ENCODE results near the gene FAM25C.
"Not testable (repeated sequence)": the region's sequence is repeated elsewhere in the genome, so short reads cannot be mapped to it uniquely, and the experiment has no call there.

The FAM25C gene

DNA sequence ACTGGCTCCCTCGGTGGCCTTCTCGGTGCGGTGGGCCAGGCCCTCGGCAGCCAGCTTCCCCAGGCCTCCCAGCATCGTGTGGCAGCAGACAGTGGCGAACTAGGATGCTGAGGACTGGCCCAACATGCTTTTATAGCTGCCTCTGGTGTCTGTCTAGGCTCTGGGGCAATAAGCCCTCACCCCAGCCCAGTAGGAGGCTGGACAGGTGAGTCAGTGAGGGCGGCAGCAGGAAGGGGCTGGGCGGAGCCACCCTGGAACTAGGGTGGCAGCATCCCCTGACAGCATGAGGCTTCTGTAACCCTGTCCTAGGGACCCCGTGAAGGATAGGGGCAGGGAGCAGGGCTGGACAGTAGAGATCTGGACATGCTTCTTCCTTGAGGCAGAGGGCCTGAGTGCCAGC, at the start of gene FAM25C:
FAM25C (minus strand) TSS at position 101 of the 400 bp plus-strand sequence; CDS start at position 75, 26 bp downstream.
- not testable (repeated sequence) for H3K27ac ChIP-seq

GRCh38 chr10:48044557-48044956, 45.0 kb upstream of the FAM25C start:
- H3K27ac ChIP-seq, result peak overlapping the region; percentile 51

DNA sequence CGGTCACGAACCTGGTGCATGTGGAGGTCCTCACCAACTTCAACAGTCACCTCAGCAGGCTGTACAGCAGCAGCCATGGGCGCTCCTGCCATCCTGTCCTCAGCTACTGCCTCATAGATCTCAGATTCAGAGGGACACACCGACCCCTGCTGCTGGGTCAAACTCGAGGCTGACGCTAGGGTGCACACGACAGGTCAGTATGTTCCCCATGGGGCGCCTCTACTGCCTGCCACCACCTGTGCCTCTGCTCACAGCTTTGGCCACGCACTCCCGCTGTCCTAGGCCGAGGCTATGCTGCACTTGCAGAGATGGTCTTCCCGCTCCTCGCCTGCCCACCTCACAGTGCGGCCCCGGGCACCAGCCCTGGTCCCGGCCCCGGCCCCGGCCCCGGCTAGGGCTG, 31.8 kb upstream of the FAM25C start:
- not testable (repeated sequence) for H3K27ac ChIP-seq

- not testable (repeated sequence) for H3K27ac ChIP-seq
Observed at GRCh38 chr10:48002306-48002705, 2.7 kb upstream of the FAM25C start.

- H3K27ac ChIP-seq, result not testable (repeated sequence)
Observed at GRCh38 chr10:47994045-47994444, 5.5 kb downstream of the FAM25C start.

DNA sequence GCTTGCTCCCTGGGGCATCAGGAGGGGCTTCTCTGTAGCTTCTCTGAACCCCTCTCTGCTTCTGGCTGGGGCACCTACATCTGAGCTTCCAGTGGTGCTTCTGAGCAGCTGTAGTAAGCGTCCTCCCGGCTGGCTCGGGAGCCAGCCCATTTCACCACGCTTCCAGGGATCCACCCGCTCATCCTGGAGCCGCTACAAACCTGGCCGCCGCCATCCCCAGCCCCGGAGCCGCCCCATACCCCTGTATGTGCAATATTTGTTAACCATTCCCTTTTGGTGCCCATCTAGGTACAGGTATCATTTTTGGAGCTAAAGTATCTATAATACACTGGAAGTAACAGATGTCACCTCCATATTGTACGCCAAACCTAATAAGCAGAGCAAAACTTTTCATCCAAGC, 7.0 kb downstream of the FAM25C start:
- not testable (repeated sequence) for H3K27ac ChIP-seq

GRCh38 chr10:47991706-47992105, 7.9 kb downstream of the FAM25C start:
- not testable (repeated sequence) for H3K27ac ChIP-seq

- H3K27ac ChIP-seq, result not testable (repeated sequence)
Observed at GRCh38 chr10:47990097-47990496, 9.5 kb downstream of the FAM25C start.

GRCh38 chr10:47989542-47989950, 10.0 kb downstream of the FAM25C start:
- not testable (repeated sequence) for H3K27ac ChIP-seq

DNA sequence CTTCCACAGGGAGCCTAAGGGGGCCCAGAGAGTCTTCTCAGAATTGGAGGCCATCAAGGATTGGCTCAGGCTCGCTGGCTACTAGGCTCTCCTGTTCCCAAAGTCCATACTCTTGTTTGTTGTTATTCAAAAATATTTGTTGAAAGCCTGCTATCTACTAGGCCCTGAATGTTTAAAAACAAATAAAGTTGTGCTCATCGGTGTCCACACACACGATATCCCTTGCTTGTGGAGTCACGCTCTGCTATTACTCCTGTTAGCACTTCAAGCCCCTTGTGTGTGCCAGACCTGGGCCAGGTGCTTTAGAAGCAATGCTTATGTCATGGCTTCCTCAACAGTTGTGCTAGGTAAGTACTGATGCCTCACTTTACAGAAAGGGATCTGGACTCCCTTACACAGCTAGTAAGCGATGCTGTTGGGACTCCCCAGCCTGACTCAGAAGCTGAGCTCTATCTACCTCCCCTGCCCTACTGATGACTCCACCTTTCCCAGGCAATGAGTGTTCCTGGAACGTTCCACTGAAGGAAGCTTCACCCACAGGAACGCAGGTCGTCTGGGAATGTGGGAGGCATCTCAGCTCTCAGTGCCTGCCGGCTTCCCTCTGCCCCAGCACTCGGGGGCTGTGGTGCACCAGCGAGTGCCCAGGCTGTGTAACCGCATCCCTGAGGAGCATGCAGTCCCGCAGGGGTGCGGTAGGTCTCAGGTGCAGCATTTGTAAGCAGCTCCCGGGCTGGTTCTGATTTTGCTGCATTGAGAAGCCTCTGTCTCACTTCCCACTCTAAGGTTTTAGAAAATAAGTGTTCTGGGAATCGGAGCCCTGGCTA, 10.7 kb downstream of the FAM25C start:
- H3K27ac ChIP-seq, result not testable (repeated sequence)

- H3K27ac ChIP-seq, result not testable (repeated sequence)
Observed at GRCh38 chr10:47987952-47988351, 11.6 kb downstream of the FAM25C start.

GRCh38 chr10:47986413-47987230, 13.0 kb downstream of the FAM25C start:
- TF ChIP-seq, protein P1, sequence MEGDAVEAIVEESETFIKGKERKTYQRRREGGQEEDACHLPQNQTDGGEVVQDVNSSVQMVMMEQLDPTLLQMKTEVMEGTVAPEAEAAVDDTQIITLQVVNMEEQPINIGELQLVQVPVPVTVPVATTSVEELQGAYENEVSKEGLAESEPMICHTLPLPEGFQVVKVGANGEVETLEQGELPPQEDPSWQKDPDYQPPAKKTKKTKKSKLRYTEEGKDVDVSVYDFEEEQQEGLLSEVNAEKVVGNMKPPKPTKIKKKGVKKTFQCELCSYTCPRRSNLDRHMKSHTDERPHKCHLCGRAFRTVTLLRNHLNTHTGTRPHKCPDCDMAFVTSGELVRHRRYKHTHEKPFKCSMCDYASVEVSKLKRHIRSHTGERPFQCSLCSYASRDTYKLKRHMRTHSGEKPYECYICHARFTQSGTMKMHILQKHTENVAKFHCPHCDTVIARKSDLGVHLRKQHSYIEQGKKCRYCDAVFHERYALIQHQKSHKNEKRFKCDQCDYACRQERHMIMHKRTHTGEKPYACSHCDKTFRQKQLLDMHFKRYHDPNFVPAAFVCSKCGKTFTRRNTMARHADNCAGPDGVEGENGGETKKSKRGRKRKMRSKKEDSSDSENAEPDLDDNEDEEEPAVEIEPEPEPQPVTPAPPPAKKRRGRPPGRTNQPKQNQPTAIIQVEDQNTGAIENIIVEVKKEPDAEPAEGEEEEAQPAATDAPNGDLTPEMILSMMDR (IDR thresholded peaks at IDR 0.05), result peak; percentile 33
- not testable (repeated sequence) for H3K27ac ChIP-seq

GRCh38 chr10:47975409-47975808, 24.2 kb downstream of the FAM25C start:
- not testable (repeated sequence) for H3K27ac ChIP-seq

GRCh38 chr10:47973131-47973530, 26.5 kb downstream of the FAM25C start:
- not testable (repeated sequence) for H3K27ac ChIP-seq

DNA sequence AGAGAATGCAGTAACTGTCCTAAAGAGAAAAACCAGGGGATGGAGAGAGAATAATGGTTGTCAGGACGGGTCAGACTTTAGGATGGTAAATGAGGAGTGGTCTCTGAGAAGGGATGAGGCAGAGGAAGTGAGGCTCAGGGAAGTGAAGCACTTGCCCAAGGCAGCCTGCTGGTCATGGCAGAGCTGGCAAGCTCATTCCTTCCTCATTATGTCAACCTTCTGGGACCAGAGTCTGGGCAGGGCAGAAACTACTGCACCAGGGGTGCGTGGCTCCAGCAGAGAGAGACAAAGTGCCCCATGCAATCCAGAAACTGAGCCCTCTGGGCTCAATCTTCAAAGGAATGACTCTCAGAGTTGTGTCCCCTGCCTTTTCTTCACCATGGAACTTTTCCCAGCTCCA, 27.5 kb downstream of the FAM25C start:
- H3K27ac ChIP-seq, result not testable (repeated sequence)

- not testable (repeated sequence) for H3K27ac ChIP-seq
Observed at GRCh38 chr10:47971598-47971997, 28.0 kb downstream of the FAM25C start.

DNA sequence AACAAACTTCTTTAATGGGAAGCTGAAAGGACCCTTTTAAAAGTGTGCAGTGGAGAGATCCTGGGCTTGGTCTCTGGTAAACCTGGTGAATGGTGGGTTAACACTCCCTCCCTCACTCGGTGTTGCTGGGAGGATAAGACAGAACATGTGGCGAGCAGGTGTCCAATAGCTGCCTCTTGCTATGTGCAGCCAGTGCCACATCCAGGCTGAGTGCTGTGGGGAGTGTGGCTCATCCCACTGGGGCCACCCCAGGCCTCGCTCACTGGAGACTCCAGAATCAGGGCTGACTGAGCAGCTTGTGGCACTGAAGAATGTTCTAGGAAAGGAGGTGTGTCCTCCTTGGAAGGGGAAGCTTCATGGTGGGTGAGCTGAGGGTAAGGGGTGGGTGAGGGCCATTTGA, 29.5 kb downstream of the FAM25C start:
- not testable (repeated sequence) for H3K27ac ChIP-seq

DNA sequence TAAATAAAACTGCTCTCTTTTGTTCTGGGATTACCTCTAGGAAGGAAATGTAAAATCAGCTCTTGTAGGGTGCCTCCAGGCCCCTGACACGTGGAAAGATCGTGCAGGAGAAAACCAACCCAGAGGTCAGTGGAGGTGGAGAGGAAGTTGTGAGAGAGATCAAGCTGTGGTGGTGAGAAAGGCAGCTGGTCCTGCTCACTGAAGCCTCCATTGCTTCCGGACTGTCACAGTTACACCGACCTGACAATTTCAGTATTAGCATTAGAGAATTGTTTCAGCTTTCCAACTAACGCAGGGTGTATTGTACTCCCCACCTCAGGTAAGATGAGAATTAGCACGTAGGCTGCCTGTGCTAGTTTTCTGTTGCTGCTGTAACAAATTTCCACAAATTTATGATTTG, 30.6 kb downstream of the FAM25C start:
- not testable (repeated sequence) for H3K27ac ChIP-seq

DNA sequence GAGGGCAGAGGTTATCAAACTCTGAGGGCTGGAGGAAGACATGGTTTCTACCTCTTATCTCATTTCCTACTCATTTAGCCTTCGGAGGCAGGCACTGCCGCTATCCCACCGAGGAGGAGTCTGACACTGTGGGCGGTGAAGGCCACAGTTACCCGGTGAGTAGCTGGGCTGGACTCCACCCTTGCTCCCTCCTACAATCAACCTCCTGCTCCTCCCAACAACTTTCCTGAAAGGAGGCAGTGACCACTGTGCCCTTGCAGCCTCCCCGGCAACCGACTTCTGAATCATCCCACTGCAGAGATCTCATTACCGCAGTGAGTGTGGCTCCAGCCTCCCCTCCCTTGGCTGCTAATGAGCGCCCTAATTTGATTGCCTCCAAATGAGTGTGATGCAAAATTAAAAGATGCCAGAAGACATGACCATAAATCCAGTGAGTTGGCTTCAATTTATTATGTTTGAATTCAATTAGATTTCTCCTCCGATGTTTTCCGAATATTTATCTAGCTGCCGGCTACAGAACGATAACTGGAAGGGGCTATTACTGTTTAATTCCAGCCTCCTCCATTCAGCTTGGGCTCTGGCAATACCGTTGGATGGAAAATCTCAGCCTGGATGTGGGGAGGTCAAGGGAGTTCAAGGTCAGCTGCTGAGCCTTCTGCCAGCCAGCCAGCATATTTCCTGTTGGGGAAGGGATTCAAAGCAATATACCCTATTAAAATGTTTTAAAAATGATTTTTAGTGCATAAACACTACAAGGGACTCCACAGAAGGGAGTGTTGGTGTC, 35.1 kb downstream of the FAM25C start:
- H3K27ac ChIP-seq, result not testable (repeated sequence)

GRCh38 chr10:47962785-47963184, 36.8 kb downstream of the FAM25C start:
- H3K27ac ChIP-seq, result not testable (repeated sequence)

- not testable (repeated sequence) for H3K27ac ChIP-seq
Observed at GRCh38 chr10:47960699-47961098, 38.9 kb downstream of the FAM25C start.
